Suprapubic skin (tissue), 4 donors: ENCODE results near the gene PQBP1. TPM values are rescaled to one million over a fixed set of nuclear protein-coding genes. Genes with fewer than 3 reads are reported as not detected.

Source experiments
- DNase-seq, 2 donors: peaks; one replicate each; pipeline ENCODE4 v3.0.0-alpha.2; 2019; ENCODE audit warnings: low spot score in 2 of 2
- H3K27ac ChIP-seq: fragments of 200-600 bp; sonication (generic); one replicate; pipeline ENCODE4 v1.5.1; 2019
- H3K27me3 ChIP-seq: fragments of 200-600 bp; sonication (generic); one replicate; pipeline ENCODE4 v1.5.1; 2019
- H3K36me3 ChIP-seq: fragments of 200-600 bp; sonication (generic); one replicate; pipeline ENCODE4 v1.5.1; 2019
- H3K4me1 ChIP-seq: fragments of 200-600 bp; sonication (generic); one replicate; pipeline ENCODE4 v1.5.1; 2019
- H3K4me3 ChIP-seq: fragments of 200-600 bp; sonication (generic); one replicate; pipeline ENCODE4 v1.5.1; 2019; ENCODE audit warnings: mild to moderate bottlenecking
- H3K9me3 ChIP-seq: fragments of 200-600 bp; sonication (generic); one replicate; pipeline ENCODE4 v1.5.1; 2019
- CTCF ChIP-seq, 2 donors: fragments of 200-600 bp in 1 of 2; fragments of 450-650 bp in 1 of 2; sonication (generic) in 1 of 2; IDR thresholded peaks; one replicate each; pipeline ENCODE4 v1.5.1; 2016 to 2019; ENCODE audit warnings: antibody characterized with exemption in 2 of 2, mild to moderate bottlenecking in 1 of 2, moderate library complexity in 1 of 2
- EP300 ChIP-seq: sonication (generic); formaldehyde crosslinking; IDR thresholded peaks from one replicate; pipeline ENCODE4 v1.6.1; 2017; ENCODE audit warnings: antibody characterized with exemption
- POLR2A ChIP-seq, 2 donors: fragments of 450-650 bp; IDR thresholded peaks; one replicate each; pipeline ENCODE4 v1.6.1; 2017; ENCODE audit warnings: antibody characterized with exemption in 2 of 2, mild to moderate bottlenecking in 2 of 2, moderate library complexity in 2 of 2
- POLR2AphosphoS5 ChIP-seq, 3 donors: sonication (generic); formaldehyde crosslinking; IDR thresholded peaks; one replicate each; pipeline ENCODE4 v1.6.1; 2017; ENCODE audit warnings: antibody characterized with exemption in 3 of 3
- WGBS: methylation state at CpG from one replicate; pipeline ENCODE4 v1.1.5; 2018; 5-methylcytosine and 5-hydroxymethylcytosine counted together
- total RNA-seq, 4 donors: library from RNA; depleted of rRNA; stranded (reverse); fragments of >200 nt; gene quantifications; one replicate each; pipeline ENCODE4 v1.1.0, GENCODE V29; 2016

PQBP1 gene
- total RNA-seq, 4 donors from 2014 or later: 51.8 to 88.3 (median 71.9) TPM

DNA sequence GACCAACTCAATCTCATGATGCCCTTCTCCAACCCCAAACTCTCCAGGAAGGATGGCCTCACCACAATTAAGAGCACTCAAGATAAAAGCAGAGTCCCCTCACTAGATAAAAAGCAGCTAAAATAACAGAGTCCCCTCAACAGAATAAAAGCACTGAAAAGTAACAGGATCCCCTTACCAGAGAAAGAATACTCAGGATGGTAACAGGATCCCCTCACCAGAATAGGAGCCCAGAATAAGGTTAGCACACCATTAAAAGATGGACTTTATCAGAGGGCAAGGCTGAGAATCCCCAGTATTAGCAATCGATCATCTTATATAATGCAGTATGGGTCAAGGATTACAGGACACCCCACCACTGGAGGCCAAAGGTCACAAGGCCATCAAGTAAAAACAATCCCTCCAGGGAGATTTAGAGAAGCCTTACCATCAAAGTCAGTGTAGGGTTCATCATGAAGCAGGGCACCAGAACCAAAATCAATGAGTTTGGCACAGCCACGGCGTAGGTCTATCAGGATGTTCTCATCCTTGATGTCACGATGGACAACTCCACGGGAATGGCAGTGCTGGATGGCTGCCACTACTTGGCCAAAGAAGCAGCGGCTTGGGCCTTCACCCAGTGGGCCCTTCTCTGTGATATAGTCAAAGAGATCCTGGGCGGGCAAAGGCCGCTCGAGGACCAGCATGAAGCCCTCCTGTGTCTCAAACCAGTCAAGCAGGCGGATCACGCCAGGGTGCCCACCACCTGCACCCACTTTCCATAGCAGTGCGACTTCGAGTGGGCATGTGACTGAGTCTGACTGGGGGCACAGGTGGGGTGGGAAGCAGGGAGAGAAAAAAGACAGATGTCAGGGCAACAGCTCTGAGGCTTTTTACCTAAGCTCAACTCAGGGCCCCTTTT, 17.1 kb downstream of the PQBP1 start:
- H3K4me3 ChIP-seq: no peak overlapping the region
- H3K27ac ChIP-seq: no peak overlapping the region
- no peaks in the 10 kb centered on the region for H3K9me3 ChIP-seq
- WGBS: 94% methylated on average over 13 of the region's 13 CpGs
- H3K27me3 ChIP-seq: no peaks in the 10 kb centered on the region
- no peak for DNase-seq
- H3K36me3 ChIP-seq: peaks cover 3% of the 10 kb centered on the region
- no peak for TF ChIP-seq CTCF (IDR thresholded peaks at IDR 0.05)
- TF ChIP-seq POLR2A (IDR thresholded peaks at IDR 0.05): no peak
- no peak for TF ChIP-seq POLR2AphosphoS5 (IDR thresholded peaks at IDR 0.05)
- no peak for TF ChIP-seq EP300
- H3K4me1 ChIP-seq: peaks cover 42% of the 10 kb centered on the region

DNA sequence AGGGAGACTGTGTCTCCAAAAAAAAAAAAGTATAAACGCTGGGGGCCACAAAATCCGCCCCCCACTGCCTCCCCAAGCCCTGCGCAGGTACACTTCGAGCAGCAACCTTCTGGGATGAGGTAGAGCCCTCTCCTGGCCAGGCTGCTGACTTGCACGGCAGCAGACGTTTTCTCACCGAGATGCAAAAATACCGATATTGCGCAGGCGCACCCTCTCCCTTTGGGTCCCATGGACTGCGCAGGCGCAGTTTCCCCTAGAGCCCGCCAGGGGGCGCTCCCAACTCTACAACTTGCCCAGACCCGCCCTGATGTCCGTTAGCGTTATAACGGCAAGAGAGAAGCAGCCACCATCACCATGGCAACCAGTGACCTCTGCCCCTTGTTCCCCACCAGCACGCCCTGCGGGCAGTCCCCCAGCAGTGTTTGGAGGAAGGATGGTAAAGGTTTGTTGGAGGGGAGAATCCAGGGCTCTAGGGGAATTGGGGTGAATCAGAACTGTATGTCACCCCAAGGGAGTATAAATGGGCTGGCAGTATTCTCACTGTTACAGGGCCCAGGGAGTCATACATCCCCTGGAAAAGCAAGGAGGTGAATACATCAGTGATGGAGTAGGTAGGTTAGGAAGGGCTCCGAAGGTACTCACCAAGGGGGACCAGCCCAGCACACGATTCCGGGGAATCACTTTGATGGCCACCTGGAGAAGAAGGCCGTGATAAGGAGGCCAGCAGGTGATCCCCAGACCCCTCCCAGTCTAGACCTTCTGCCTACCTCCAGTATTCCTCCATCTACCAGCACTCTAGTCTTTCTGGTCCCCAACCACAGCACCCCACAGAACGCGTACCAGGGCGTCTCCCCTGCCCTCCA, 19.6 kb downstream of the PQBP1 start:
- WGBS: 60% methylated on average over 11 of the region's 27 CpGs
- H3K4me1 ChIP-seq: peaks cover 33% of the 10 kb centered on the region

GRCh38 chrX:48918301-48918642, 20.5 kb downstream of the PQBP1 start:
- Histone ChIP-seq H3K4me1 (peaks cover 28% of the 10 kb centered on the region), H3K27ac (peak overlapping the region; percentile 81), H3K9me3 (no peaks in the 10 kb centered on the region), H3K36me3 (peaks cover 14% of the 10 kb centered on the region), H3K4me3 (peak overlapping the region; percentile 66), H3K27me3 (no peaks in the 10 kb centered on the region)
- no peak for TF ChIP-seq EP300
- TF ChIP-seq POLR2A (IDR thresholded peaks at IDR 0.05): no peak
- TF ChIP-seq POLR2AphosphoS5 (IDR thresholded peaks at IDR 0.05): no peak
- no peak for TF ChIP-seq CTCF (IDR thresholded peaks at IDR 0.05)
- DNase-seq: no peak
- 30% methylated on average over 9 of the region's 23 CpGs for WGBS

More for the DNA sequence above, 19.6 kb downstream of the PQBP1 start:
- Histone ChIP-seq H3K36me3 (peaks cover 5% of the 10 kb centered on the region), H3K9me3 (no peaks in the 10 kb centered on the region), H3K27ac (peak overlapping the region; percentile 81), H3K27me3 (no peaks in the 10 kb centered on the region), H3K4me3 (peak overlapping the region; percentile 66)
- DNase-seq: peak; percentile 91 to 93
- no peak for TF ChIP-seq POLR2A (IDR thresholded peaks at IDR 0.05)
- TF ChIP-seq POLR2AphosphoS5 (IDR thresholded peaks at IDR 0.05): no peak
- peak; percentile 91 to 94 for TF ChIP-seq CTCF (IDR thresholded peaks at IDR 0.05)
- TF ChIP-seq EP300: no peak

DNA sequence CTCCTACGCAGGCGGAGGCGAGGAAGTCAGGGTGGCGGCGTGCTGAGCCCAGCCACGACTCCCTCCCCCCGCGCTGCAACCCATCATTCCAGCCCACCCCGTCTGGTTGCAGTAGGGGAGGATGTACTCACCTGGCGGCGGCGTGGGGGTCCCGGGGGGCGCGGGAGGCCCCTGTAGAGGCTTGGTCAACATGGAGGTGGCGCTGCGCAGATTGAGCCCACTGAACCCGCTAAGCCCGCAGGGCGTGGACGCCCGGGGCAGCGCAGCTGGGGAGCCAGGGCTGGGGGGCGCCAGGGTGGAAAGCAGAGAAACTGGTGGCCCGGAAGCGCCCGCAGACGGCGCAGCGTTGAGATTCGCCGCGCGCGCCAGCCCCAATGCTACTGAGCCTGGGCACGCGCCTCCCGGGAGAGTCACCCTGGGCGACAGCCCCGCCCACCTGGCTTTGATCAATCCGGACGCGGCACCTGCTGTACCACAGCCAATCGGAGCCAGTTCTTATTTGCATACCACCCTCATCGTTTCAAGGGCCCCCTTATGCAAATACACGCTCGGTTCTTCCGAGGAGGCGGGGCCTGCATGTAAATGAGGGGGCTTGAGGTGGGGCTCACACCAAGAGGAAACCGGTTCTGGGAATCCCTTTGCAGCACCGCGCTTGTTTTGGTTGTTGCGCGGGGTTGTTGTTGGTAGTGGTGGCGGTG, 21.1 kb downstream of the PQBP1 start, which contains the start of gene PIM2:
TSS of gene PIM2 (minus strand) at position 382 of the 698 bp plus-strand sequence. CDS start at position 192, 190 bp downstream.
- no peaks in the 10 kb centered on the region for H3K9me3 ChIP-seq
- peaks cover 19% of the 10 kb centered on the region for H3K36me3 ChIP-seq
- no peak for TF ChIP-seq EP300
- TF ChIP-seq POLR2A (IDR thresholded peaks at IDR 0.05): peak; percentile 81 to 89
- peak in 2 of 3 donors; percentile 31 to 38 for TF ChIP-seq POLR2AphosphoS5 (IDR thresholded peaks at IDR 0.05)
- no peak for TF ChIP-seq CTCF (IDR thresholded peaks at IDR 0.05)
- H3K4me1 ChIP-seq: peaks cover 28% of the 10 kb centered on the region
- DNase-seq: peak; percentile 92 to 93
- H3K4me3 ChIP-seq: peak within 1 kb of the TSS; percentile 66
- peak within 1 kb of the TSS; percentile 81 for H3K27ac ChIP-seq
- WGBS: 44% methylated on average over 6 of the region's 55 CpGs
- no peaks in the 10 kb centered on the region for H3K27me3 ChIP-seq
